ENCODE measurements around the gene GPR6.

The GPR6 gene

GRCh38 chr6:109998159-109998785, 20.2 kb downstream of the GPR6 start:
- no peak for FAIRE-seq

DNA sequence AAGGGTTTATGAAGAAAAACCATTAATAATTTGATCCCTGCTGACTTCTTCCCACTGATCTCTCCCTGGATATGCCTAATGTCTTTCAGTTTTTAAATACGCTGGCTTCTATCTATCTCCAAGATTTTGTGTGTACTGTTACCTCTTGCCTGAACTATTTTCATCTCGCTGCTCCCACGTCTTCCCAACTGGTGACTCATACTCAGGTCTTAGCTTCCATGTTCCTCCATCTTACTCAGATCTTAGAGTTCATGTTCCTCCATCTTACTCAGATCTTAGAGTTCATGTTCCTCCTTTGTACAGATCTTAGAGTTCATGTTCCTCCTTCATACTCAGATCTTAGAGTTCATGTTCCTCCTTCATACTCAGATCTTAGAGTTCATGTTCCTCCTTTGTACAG, 21.6 kb downstream of the GPR6 start:
- FAIRE-seq: no peak
- DNase-seq (ENCODE audit: insufficient read length, low spot score): no peak

More at GRCh38 chr6:109998159-109998785, 20.2 kb downstream of the GPR6 start:
- peak; percentile 3 for DNase-seq (ENCODE audit: insufficient read length, low spot score)

GRCh38 chr6:110002676-110003075, 24.6 kb downstream of the GPR6 start:
- FAIRE-seq: no peak
- no peak for DNase-seq (ENCODE audit: insufficient read length, low spot score)

DNA sequence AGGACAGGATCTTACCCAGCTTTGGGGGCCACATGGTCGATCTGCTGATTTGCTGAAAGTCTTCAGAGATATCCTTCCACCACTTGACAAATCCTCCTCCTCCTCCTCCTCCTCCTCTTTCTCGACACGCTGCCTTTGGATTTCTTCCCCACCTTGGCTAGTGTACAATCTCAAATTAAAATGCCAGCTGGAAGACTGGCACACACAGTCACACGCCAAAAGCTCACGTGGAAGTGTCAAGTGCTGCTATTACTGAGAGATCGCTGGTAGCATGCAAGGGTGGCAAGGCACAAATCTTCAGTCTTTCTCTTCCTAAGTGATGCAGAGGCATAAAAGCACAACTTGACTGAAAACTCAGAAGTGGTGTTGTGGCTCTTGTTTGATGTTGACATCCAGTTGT, 35.3 kb downstream of the GPR6 start:
- DNase-seq (ENCODE audit: insufficient read length, low spot score) (no peak), FAIRE-seq (no peak)

- no peak for DNase-seq (ENCODE audit: insufficient read length, low spot score)
- no peak for FAIRE-seq
Observed at GRCh38 chr6:110015206-110015605, 37.1 kb downstream of the GPR6 start.

- FAIRE-seq (no peak), DNase-seq (ENCODE audit: insufficient read length, low spot score) (no peak)
Observed at GRCh38 chr6:110017306-110017705, 39.2 kb downstream of the GPR6 start.

- FAIRE-seq (no peak), DNase-seq (ENCODE audit: insufficient read length, low spot score) (no peak)
Observed at GRCh38 chr6:110017946-110018345, 39.8 kb downstream of the GPR6 start.

- FAIRE-seq (no peak), DNase-seq (ENCODE audit: insufficient read length, low spot score) (no peak)
Observed at GRCh38 chr6:110018486-110018885, 40.4 kb downstream of the GPR6 start.

DNA sequence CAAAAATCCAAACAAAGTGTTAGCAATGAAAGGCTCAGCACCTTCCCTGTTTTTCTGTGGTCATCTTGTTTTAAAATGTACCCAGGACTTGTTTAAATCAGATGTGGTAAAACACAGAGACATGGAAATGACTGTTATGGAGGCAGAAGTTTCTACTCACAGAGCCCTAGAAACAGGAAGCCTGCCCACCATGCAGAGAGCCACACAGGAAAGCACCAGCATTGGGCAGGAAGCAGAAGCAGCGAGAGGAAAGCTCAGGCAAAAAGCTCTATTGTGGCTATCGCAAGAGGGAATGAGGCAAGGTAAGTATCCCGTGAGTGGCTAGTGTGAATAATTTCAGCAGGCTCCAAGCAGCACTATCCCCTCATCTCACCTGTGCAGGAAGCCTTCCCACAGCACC, 42.8 kb downstream of the GPR6 start:
- DNase-seq (ENCODE audit: insufficient read length, low spot score) (no peak), FAIRE-seq (no peak)

- no peak for FAIRE-seq
- DNase-seq (ENCODE audit: insufficient read length, low spot score): no peak
Observed at GRCh38 chr6:110029144-110029543, 51.0 kb downstream of the GPR6 start.

All from HTR-8/SVneo (cell line).